Lower lobe of right lung (tissue), 2 donors: ENCODE results near the gene RABL2B. TPM values are rescaled to one million over a fixed set of nuclear protein-coding genes. Genes with fewer than 3 reads are reported as not detected.

Source experiments
- ATAC-seq, 2 donors: fragments of 200-7000 bp; cut with Tn5 transposase; one replicate each; pipeline ENCODE4 v1.9.1; 2020 to 2022; ENCODE audit warnings: mild to moderate bottlenecking in 2 of 2, moderate library complexity in 2 of 2
- DNase-seq: peaks from one replicate; pipeline ENCODE4 v3.0.0-alpha.2; 2020
- H3K27ac ChIP-seq: fragments of 200-600 bp; one replicate; pipeline ENCODE4 v1.8.0; 2022
- H3K27me3 ChIP-seq: fragments of 200-600 bp; one replicate; pipeline ENCODE4 v1.8.0; 2022; ENCODE audit warnings: low read depth
- H3K36me3 ChIP-seq: fragments of 200-600 bp; one replicate; pipeline ENCODE4 v1.8.0; 2022; ENCODE audit warnings: mild to moderate bottlenecking
- H3K4me1 ChIP-seq: fragments of 200-600 bp; one replicate; pipeline ENCODE4 v1.8.0; 2022
- H3K4me3 ChIP-seq: fragments of 200-600 bp; one replicate; pipeline ENCODE4 v1.8.0; 2022; ENCODE audit warnings: mild to moderate bottlenecking
- H3K9me3 ChIP-seq: fragments of 200-600 bp; one replicate; pipeline ENCODE4 v1.8.0; 2022
- intact Hi-C: fragments of 100-400 bp; cut with DNase I; formaldehyde crosslinking; loops from one replicate; pipeline ENCODE4 v1.11.0; 2022
- total RNA-seq: library from RNA; stranded (reverse); fragmentation: NEBNext Ultra II Directional; extraction: Animal tissue kit (Norgen Biotek cat#: 25700); gene quantifications from one replicate; pipeline ENCODE4 v1.2.1, GENCODE V29; 2021
- TF ChIP-seq, protein P1 (sequence below): fragments of 200-600 bp; IDR thresholded peaks from one replicate; pipeline ENCODE4 v1.8.0; 2022; ENCODE audit warnings: antibody characterized with exemption, mild to moderate bottlenecking
- donor health status: DM: no; HTN: yes; CAD: no; lungs with severe emphysema.

The RABL2B gene
- total RNA-seq, 1 donor from 2014 or later = 46.3 TPM

DNA sequence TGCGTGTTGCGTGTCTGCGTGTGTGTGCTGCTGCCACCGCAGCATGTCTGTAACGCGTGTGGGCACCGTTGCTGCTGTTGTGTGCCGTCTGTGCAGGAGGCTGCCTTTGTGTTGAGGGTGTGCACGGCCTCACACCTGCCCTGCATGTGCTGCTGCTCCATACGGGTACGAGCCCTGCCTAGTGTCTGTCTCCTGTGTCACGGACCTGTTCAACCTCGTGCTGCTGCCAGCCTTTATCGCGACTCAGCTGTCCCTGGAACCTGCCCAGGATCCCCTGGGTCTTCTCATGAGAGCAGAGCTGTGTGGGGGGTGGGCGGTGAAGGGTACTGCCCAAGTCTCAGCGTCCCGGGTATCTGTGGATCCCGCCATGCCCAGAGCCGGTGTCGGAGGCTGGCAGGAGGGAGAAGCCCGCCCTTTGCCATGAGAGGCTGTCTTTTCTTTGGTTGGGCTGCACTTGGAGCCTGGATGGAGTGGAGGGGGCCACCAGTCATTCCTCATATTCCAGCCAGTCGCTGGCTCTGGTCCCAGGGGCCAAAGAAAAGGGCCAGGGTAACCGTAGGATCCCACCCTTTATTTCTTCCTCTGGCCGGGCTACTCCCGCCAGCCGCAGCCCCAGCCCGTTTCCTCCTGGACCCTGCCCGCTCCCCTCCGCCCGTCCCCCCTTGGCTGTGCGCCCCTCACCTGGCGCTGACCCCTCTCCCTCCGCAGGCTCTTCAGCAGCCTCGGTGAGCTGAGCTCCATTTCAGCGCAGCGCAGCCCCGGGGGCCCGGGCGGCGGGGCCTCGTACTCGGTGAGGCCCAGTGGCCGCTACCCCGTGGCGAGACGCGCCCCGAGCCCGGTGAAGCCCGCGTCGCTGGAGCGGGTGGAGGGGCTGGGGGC, 53.2 kb downstream of the RABL2B start:
- peaks cover 12% of the 10 kb centered on the region for H3K4me1 ChIP-seq
- H3K36me3 ChIP-seq = peaks cover 16% of the 10 kb centered on the region
- H3K4me3 ChIP-seq = no peak overlapping the region
- peaks cover 12% of the 10 kb centered on the region for H3K27me3 ChIP-seq
- intact Hi-C loops = no loop called here
- peak; percentile 43 for DNase-seq
- H3K27ac ChIP-seq = no peak overlapping the region
- ATAC-seq = no peak
- no peaks in the 10 kb centered on the region for H3K9me3 ChIP-seq
- TF ChIP-seq, protein P1, sequence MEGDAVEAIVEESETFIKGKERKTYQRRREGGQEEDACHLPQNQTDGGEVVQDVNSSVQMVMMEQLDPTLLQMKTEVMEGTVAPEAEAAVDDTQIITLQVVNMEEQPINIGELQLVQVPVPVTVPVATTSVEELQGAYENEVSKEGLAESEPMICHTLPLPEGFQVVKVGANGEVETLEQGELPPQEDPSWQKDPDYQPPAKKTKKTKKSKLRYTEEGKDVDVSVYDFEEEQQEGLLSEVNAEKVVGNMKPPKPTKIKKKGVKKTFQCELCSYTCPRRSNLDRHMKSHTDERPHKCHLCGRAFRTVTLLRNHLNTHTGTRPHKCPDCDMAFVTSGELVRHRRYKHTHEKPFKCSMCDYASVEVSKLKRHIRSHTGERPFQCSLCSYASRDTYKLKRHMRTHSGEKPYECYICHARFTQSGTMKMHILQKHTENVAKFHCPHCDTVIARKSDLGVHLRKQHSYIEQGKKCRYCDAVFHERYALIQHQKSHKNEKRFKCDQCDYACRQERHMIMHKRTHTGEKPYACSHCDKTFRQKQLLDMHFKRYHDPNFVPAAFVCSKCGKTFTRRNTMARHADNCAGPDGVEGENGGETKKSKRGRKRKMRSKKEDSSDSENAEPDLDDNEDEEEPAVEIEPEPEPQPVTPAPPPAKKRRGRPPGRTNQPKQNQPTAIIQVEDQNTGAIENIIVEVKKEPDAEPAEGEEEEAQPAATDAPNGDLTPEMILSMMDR = no peak

DNA sequence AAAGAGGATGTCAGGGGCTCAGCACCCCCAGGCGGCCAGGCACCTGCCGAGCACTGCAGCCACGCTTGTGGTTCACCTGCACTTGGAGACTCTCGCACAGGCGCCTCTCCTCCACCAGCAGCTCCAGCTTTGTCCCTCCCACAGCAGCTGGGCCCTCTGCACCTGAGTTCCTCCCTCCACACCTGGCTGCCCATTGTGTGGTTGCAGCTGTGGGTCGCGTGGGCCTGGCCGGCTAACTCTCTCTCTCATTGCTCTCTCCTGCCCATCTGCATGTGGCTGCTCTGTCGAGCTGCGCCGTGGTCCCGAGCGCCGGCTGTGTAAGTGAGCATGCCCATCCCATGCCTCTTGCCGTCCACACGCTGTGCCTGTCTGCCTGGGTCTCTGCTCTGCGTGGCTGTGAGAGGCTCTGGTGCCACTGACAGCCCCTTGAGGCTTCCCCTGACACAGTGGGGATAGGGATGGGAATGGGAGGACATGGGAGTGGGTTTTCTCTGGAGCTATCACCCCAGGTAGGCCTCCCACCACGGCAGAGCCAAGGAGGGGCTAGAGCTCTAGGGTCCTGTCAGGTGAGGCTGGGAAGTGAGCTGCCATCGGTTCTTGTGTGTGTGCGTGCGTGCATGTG, 53.9 kb downstream of the RABL2B start:
- TF ChIP-seq, protein P1 = no peak
- Histone ChIP-seq H3K27ac (no peak overlapping the region), H3K4me1 (peaks cover 18% of the 10 kb centered on the region), H3K36me3 (peaks cover 23% of the 10 kb centered on the region), H3K27me3 (peaks cover 12% of the 10 kb centered on the region), H3K4me3 (no peak overlapping the region), H3K9me3 (no peaks in the 10 kb centered on the region)
- DNase-seq (peak; percentile 39), ATAC-seq (no peak)
- intact Hi-C loops = no loop called here

DNA sequence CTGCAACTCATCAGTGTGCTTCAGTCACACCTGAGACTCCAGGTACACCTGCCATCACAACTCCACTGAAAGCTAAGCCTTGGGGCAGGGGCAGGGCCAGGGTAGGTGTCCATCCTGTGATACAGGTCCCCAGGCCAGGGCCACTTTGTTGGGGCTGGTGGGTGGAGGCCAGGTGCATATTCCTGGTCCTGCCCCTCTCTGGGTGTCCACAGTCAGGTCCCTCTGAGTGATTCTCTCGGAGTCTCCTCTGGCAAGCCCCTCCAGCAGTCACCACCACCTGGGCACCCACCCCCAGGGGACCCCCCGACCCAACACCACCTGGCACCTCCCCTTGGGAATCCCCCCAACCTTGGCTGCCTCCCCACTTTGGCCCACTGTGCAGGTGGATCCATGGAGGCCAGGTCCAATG, 54.9 kb downstream of the RABL2B start:
- Histone ChIP-seq H3K9me3 (no peaks in the 10 kb centered on the region), H3K4me1 (peaks cover 28% of the 10 kb centered on the region), H3K27ac (no peak overlapping the region), H3K4me3 (no peak overlapping the region), H3K27me3 (peaks cover 12% of the 10 kb centered on the region), H3K36me3 (peaks cover 25% of the 10 kb centered on the region)
- ATAC-seq = no peak
- TF ChIP-seq, protein P1 = no peak
- peak; percentile 34 for DNase-seq
- intact Hi-C loops = no loop called here

DNA sequence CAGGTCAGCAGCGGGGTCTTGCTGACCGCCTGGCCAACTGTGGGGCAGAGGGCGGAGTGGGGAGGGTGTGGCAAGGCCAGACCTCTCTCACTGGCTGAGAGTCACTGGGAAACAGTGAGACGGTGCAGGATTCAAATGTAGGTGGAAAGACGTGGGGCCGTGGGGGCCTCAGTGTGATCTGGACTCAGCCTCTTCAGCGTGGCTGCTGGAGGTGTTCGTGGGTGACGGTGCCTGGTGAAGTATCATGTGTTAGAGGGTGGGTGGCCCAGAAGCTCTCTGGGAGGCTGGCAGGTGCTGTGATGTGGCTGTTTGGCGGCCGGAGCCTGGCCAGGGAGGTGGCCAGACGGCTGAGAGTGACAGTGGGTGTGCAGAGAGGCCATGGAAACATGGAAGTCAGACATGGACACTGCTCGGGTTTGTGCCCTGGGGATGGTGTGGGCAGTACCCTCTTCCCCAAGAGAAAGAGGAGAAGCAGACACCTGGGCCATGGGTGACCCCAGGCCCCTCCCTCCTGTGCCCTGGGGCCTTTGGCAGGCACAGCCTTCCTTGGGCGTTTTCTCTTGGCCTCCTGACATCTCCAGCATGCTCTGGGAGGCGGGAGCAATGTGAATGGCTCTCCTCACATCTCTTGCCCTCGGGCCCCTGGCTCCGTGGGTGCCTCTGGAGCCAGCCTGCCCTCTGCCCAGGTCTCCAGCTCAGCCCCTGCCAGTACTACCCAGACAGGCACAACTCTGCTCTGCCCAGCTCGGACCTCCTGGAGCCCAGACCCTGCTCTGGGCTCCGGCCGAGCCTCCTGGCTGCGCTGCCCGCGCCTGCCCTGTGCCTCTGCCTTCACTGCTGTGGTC, 55.5 kb downstream of the RABL2B start:
- Histone ChIP-seq H3K9me3 (no peaks in the 10 kb centered on the region), H3K4me1 (peaks cover 34% of the 10 kb centered on the region), H3K27ac (no peak overlapping the region), H3K27me3 (peaks cover 12% of the 10 kb centered on the region), H3K36me3 (peaks cover 25% of the 10 kb centered on the region), H3K4me3 (no peak overlapping the region)
- ATAC-seq (no peak), DNase-seq (peak; percentile 37)
- intact Hi-C loops = no loop called here
- TF ChIP-seq, protein P1 = no peak

DNA sequence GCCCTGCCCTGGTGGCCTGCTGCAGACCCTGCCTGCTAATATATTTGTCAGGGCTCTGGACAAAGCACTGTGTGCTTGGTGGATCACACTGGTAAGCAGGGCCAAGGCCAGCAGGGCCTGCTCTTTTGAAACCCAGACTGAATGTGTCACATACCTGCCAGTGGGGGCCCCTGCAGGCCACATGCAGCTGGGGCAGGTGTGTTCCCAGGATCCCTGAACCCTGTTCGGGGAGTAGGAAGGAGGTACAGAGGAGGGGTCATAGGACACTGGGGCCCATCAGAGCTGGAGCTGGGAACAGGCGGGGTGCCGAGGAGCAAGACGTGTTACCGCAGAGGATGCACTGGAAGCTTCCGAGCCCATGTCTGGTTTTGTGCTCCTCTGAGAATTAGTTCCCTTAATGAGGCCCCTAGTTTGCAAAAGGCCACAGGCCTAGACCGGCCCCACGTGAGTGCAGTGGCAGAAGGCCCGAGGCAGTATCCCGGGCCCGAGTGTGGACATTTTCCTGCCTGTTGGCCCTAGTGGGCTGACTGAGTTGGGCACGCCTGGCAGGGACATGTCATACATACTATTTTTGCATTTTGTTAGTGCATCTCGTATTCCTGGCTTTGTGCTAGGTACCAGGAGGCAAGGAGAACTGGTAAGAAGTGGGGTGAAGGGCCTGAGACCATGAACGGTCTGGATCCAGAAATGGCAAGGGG, 56.6 kb downstream of the RABL2B start:
- peaks cover 25% of the 10 kb centered on the region for H3K36me3 ChIP-seq
- DNase-seq (peak; percentile 41), ATAC-seq (no peak)
- H3K4me3 ChIP-seq = no peak overlapping the region
- peaks cover 38% of the 10 kb centered on the region for H3K4me1 ChIP-seq
- TF ChIP-seq, protein P1 = no peak
- intact Hi-C loops = no loop called here
- H3K9me3 ChIP-seq = no peaks in the 10 kb centered on the region
- H3K27me3 ChIP-seq = peaks cover 10% of the 10 kb centered on the region
- H3K27ac ChIP-seq = no peak overlapping the region
